ENCODE data around the gene SLC35F1. TPM values are rescaled to one million over a fixed set of nuclear protein-coding genes. Genes with fewer than 3 reads are reported as not detected.

The SLC35F1 gene
- total RNA-seq, 1 donor from 2014 or later: not detected

DNA sequence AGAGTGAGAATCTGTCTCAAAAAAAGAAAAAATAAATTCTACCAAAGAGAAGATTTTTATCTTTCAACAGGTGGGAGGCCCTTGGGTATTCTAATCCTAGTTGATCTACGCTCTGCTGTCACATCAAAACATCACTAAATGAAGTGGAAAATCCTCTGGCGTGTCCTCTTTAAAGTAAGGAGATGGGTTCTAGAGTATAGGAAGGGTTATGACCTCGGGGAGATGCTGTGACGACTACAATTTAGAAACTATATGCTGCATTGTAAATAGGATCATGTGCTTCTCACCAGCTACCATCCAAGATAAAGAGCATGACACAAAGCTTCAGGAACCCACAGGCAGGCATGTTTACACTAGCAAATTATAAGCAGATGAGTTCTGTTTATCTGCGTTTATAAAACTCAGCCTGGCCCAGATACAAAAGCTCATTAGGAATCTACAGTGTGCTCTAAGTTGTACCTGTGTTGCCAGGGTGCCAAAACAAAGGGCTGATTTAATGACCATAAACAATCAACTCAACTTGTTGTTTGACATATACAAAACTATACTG, 443.9 kb downstream of the SLC35F1 start:
- H3K4me1 ChIP-seq: no peaks in the 10 kb centered on the region
- no peaks in the 10 kb centered on the region for H3K36me3 ChIP-seq
- H3K27me3 ChIP-seq: no peaks in the 10 kb centered on the region
- H3K4me3 ChIP-seq: no peak overlapping the region
- H3K9me3 ChIP-seq: no peaks in the 10 kb centered on the region
- TF ChIP-seq, protein P1, sequence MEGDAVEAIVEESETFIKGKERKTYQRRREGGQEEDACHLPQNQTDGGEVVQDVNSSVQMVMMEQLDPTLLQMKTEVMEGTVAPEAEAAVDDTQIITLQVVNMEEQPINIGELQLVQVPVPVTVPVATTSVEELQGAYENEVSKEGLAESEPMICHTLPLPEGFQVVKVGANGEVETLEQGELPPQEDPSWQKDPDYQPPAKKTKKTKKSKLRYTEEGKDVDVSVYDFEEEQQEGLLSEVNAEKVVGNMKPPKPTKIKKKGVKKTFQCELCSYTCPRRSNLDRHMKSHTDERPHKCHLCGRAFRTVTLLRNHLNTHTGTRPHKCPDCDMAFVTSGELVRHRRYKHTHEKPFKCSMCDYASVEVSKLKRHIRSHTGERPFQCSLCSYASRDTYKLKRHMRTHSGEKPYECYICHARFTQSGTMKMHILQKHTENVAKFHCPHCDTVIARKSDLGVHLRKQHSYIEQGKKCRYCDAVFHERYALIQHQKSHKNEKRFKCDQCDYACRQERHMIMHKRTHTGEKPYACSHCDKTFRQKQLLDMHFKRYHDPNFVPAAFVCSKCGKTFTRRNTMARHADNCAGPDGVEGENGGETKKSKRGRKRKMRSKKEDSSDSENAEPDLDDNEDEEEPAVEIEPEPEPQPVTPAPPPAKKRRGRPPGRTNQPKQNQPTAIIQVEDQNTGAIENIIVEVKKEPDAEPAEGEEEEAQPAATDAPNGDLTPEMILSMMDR (IDR thresholded peaks at IDR 0.05): no peak
- H3K27ac ChIP-seq: no peak overlapping the region
- intact Hi-C loops (cut with DNase I): no loop called here
- DNase-seq (ENCODE audit: low spot score in 2 of 2): no peak

DNA sequence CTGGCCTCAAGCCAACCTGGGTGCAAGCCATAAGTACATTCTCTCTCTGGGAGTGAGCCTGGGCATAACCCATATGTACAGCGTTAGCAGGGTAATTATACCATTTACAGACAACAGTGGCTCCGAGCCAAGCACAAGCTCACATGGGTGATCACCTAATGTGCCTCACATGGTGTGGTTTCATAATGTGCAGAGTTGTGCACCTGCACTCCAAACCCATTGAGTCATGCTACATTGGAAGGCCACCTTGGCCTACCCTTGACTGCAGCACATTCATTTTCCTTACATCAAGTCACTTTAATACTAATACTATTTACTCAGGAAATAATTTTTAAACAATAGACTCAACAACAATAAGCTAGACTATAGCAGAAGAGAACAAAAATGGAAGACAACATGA, 446.5 kb downstream of the SLC35F1 start:
- no peaks in the 10 kb centered on the region for H3K4me1 ChIP-seq
- intact Hi-C loops (cut with DNase I): no loop called here
- H3K9me3 ChIP-seq: no peaks in the 10 kb centered on the region
- TF ChIP-seq, protein P1 (IDR thresholded peaks at IDR 0.05): no peak
- no peak overlapping the region for H3K4me3 ChIP-seq
- H3K27ac ChIP-seq: no peak overlapping the region
- DNase-seq (ENCODE audit: low spot score in 2 of 2): no peak
- no peaks in the 10 kb centered on the region for H3K36me3 ChIP-seq
- no peaks in the 10 kb centered on the region for H3K27me3 ChIP-seq

DNA sequence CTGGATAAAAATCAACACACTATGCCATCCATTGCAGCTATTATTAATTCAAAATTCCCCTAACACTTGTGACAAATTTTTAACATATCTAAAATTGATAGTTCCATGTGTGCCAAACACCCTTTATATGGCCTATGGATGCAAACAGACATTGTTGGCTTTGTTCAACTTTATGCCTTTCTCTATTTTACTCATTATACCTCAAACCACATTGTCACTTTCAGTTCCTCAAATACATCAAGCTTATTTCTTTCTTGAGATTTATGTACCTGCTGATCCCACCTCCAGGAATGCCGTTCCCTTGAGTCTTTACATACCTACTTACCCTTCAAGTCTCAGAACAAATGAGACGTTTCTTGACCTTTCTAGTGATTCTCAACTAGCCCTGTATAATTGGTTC, 447.6 kb downstream of the SLC35F1 start:
- Histone ChIP-seq H3K27ac (no peak overlapping the region), H3K36me3 (no peaks in the 10 kb centered on the region), H3K27me3 (no peaks in the 10 kb centered on the region), H3K4me1 (no peaks in the 10 kb centered on the region), H3K4me3 (no peak overlapping the region), H3K9me3 (no peaks in the 10 kb centered on the region)
- TF ChIP-seq, protein P1 (IDR thresholded peaks at IDR 0.05): no peak
- intact Hi-C loops (cut with DNase I): no loop called here
- no peak for DNase-seq (ENCODE audit: low spot score in 2 of 2)

DNA sequence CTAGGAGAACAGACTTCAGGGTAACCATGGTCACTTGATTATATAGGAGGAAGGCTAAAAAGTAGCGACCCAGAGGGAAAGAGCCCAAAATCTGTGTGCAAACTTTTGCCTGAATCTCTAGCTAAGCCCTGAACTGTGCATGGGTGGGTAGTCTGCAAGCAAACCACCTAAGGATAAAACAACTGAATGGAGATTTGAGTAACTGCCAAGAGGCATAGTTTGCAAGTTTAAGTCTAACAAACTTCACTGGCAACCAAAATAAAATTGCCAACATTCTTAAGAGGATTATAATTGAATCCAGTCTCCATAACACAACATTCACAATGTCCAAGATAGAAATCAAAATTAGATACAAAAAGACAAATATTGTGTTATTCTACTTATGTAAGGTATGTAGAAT, 449.0 kb downstream of the SLC35F1 start:
- TF ChIP-seq, protein P1 (IDR thresholded peaks at IDR 0.05): no peak
- H3K27ac ChIP-seq: no peak overlapping the region
- no peaks in the 10 kb centered on the region for H3K4me1 ChIP-seq
- no peak overlapping the region for H3K4me3 ChIP-seq
- H3K9me3 ChIP-seq: no peaks in the 10 kb centered on the region
- no peak for DNase-seq (ENCODE audit: low spot score in 2 of 2)
- intact Hi-C loops (cut with DNase I): no loop called here
- no peaks in the 10 kb centered on the region for H3K36me3 ChIP-seq
- no peaks in the 10 kb centered on the region for H3K27me3 ChIP-seq

DNA sequence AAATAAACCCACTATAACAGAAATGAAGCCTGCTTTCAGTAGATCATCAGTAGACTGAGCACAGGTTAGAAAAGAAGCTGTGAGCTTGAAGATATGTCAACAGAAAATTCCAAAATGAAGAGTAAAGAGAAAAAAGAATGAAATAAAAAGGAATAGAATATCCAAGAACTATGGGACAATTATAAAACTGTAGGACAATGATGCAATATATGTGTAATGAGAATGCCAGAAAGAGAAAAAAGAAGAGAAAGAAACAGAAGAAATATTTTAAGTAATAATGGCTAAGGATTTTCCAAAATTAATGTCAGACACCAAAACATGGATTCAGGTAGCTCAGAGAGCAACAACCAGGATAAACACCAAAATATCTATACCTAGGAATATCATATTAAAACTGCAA, 449.6 kb downstream of the SLC35F1 start:
- Histone ChIP-seq H3K4me1 (no peaks in the 10 kb centered on the region), H3K27ac (no peak overlapping the region), H3K9me3 (no peaks in the 10 kb centered on the region), H3K4me3 (no peak overlapping the region), H3K36me3 (no peaks in the 10 kb centered on the region), H3K27me3 (no peaks in the 10 kb centered on the region)
- TF ChIP-seq, protein P1 (IDR thresholded peaks at IDR 0.05): no peak
- intact Hi-C loops (cut with DNase I): no loop called here
- no peak for DNase-seq (ENCODE audit: low spot score in 2 of 2)

Other genes starting within 250 kb of the SLC35F1 start
- 14.6 TPM for gene NUS1, start 231.8 kb upstream of the SLC35F1 start, total RNA-seq